Measurements from ENCODE around the gene CSNK1A1L. TPM values are rescaled to one million over a fixed set of nuclear protein-coding genes. Genes with fewer than 3 reads are reported as not detected.

CSNK1A1L gene
- total and polyA plus RNA-seq, 2 of the 8 experiments (the other 6 are each of a cell fraction or from before 2014, with no cell fraction given): not detected

DNA sequence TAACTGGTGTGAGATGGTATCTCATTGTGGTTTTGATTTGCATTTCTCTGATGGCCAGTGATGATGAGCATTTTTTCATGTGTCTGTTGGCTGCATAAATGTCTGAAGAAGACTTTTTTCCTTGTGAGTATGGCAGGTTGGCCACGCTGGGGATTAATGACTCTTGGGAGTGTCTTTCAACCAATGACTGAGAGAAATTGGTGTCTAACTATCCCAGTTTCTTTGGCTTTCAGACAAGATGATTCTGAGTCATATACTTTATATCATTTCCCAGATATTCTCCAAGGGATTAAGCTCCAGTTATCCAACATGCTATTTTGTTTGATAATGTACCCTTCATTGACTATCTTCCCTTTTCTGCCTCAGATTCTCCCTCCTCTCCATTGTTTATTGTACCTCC lies 35.5 kb upstream of the CSNK1A1L start (continued):
- TF ChIP-seq, protein P1, sequence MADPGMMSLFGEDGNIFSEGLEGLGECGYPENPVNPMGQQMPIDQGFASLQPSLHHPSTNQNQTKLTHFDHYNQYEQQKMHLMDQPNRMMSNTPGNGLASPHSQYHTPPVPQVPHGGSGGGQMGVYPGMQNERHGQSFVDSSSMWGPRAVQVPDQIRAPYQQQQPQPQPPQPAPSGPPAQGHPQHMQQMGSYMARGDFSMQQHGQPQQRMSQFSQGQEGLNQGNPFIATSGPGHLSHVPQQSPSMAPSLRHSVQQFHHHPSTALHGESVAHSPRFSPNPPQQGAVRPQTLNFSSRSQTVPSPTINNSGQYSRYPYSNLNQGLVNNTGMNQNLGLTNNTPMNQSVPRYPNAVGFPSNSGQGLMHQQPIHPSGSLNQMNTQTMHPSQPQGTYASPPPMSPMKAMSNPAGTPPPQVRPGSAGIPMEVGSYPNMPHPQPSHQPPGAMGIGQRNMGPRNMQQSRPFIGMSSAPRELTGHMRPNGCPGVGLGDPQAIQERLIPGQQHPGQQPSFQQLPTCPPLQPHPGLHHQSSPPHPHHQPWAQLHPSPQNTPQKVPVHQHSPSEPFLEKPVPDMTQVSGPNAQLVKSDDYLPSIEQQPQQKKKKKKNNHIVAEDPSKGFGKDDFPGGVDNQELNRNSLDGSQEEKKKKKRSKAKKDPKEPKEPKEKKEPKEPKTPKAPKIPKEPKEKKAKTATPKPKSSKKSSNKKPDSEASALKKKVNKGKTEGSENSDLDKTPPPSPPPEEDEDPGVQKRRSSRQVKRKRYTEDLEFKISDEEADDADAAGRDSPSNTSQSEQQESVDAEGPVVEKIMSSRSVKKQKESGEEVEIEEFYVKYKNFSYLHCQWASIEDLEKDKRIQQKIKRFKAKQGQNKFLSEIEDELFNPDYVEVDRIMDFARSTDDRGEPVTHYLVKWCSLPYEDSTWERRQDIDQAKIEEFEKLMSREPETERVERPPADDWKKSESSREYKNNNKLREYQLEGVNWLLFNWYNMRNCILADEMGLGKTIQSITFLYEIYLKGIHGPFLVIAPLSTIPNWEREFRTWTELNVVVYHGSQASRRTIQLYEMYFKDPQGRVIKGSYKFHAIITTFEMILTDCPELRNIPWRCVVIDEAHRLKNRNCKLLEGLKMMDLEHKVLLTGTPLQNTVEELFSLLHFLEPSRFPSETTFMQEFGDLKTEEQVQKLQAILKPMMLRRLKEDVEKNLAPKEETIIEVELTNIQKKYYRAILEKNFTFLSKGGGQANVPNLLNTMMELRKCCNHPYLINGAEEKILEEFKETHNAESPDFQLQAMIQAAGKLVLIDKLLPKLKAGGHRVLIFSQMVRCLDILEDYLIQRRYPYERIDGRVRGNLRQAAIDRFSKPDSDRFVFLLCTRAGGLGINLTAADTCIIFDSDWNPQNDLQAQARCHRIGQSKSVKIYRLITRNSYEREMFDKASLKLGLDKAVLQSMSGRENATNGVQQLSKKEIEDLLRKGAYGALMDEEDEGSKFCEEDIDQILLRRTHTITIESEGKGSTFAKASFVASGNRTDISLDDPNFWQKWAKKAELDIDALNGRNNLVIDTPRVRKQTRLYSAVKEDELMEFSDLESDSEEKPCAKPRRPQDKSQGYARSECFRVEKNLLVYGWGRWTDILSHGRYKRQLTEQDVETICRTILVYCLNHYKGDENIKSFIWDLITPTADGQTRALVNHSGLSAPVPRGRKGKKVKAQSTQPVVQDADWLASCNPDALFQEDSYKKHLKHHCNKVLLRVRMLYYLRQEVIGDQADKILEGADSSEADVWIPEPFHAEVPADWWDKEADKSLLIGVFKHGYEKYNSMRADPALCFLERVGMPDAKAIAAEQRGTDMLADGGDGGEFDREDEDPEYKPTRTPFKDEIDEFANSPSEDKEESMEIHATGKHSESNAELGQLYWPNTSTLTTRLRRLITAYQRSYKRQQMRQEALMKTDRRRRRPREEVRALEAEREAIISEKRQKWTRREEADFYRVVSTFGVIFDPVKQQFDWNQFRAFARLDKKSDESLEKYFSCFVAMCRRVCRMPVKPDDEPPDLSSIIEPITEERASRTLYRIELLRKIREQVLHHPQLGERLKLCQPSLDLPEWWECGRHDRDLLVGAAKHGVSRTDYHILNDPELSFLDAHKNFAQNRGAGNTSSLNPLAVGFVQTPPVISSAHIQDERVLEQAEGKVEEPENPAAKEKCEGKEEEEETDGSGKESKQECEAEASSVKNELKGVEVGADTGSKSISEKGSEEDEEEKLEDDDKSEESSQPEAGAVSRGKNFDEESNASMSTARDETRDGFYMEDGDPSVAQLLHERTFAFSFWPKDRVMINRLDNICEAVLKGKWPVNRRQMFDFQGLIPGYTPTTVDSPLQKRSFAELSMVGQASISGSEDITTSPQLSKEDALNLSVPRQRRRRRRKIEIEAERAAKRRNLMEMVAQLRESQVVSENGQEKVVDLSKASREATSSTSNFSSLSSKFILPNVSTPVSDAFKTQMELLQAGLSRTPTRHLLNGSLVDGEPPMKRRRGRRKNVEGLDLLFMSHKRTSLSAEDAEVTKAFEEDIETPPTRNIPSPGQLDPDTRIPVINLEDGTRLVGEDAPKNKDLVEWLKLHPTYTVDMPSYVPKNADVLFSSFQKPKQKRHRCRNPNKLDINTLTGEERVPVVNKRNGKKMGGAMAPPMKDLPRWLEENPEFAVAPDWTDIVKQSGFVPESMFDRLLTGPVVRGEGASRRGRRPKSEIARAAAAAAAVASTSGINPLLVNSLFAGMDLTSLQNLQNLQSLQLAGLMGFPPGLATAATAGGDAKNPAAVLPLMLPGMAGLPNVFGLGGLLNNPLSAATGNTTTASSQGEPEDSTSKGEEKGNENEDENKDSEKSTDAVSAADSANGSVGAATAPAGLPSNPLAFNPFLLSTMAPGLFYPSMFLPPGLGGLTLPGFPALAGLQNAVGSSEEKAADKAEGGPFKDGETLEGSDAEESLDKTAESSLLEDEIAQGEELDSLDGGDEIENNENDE (IDR thresholded peaks at IDR 0.05; ENCODE audit: insufficient replicate concordance, low read length): no peak
- TF ChIP-seq TAF1 (IDR thresholded peaks at IDR 0.05; ENCODE audit: low read depth, low read length) (no peak), JUND (IDR thresholded peaks at IDR 0.05; ENCODE audit: low read length) (no peak), MAFK (IDR thresholded peaks at IDR 0.05; ENCODE audit: low read depth, low read length) (no peak), KDM4A (IDR thresholded peaks at IDR 0.05; ENCODE audit: low read depth, low read length, severe bottlenecking) (no peak), POLR2A (IDR thresholded peaks at IDR 0.05; ENCODE audit: control extremely low read depth in 1 of 2, low read depth in 2 of 2, low read length in 2 of 2) (no peak), RBBP5 (IDR thresholded peaks at IDR 0.05; ENCODE audit: borderline replicate concordance, low read depth, low read length) (no peak), NRF1 (IDR thresholded peaks at IDR 0.05; ENCODE audit: low read depth, low read length) (no peak), SP4 (IDR thresholded peaks at IDR 0.05; ENCODE audit: low read length) (no peak), ZNF274 (IDR thresholded peaks at IDR 0.05; ENCODE audit: borderline replicate concordance, extremely low read depth, low read length) (no peak), KDM1A (IDR thresholded peaks at IDR 0.05; ENCODE audit: borderline replicate concordance, low read length) (no peak)
- TF ChIP-seq, protein P2, sequence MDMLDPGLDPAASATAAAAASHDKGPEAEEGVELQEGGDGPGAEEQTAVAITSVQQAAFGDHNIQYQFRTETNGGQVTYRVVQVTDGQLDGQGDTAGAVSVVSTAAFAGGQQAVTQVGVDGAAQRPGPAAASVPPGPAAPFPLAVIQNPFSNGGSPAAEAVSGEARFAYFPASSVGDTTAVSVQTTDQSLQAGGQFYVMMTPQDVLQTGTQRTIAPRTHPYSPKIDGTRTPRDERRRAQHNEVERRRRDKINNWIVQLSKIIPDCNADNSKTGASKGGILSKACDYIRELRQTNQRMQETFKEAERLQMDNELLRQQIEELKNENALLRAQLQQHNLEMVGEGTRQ (IDR thresholded peaks at IDR 0.05; ENCODE audit: low read length): no peak

Measured in H1 (cell line).